ENCODE results near the gene RPS5.

RPS5 gene

DNA sequence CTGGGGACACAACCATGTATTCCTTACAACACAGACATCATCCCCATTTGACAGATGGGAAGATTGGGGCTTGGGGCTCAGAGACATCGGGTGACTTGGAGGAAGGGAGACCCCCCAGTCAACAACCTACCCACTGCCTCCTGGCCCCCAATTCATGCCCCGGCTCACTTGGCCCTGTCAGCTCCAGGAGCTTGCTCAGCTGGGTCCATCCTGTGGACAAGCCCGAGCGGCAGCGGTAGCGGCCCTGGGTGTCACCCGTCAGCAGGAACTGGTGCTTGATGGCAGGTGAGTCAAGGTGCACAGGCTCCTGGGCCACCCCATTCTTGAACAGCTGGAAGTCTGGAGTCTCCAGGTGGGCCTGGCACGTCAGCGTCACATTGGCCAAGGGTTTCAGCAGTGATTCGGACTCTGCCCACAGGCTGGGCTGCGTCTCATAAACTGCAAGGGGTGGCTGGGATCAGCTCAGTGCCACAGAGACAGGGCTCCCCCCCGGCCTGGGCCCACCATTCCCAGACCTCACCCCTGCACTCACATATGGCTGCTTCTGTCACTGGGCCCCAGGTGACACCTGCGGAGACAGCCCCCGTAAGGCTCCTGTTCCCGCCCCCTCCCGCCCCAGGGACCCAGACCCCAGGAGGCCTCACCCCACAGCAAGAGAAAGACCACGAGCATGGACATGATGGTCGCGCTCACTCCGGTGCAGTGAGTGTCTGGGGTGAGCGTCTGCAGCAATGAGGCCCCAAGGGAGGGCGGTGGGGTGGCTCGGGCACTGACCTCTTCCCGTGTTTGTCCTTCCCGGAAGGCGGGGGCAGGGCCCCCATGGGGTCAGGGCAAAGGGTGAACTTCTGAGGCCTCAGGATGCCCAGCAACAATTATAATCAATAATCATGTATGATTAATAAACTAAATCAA is 34.1 kb upstream of the RPS5 start, which contains the start of gene A1BG:
Gene A1BG (minus strand): TSS at position 733 of the 912 bp plus-strand sequence. CDS start 55 bp downstream, at position 678.
- in situ Hi-C loops (cut with HindIII; ENCODE audit: low sequenced_read_pairs) = no loop called here
- DNase-seq (ENCODE audit: low read depth) = no peak
- TF ChIP-seq, protein P1, sequence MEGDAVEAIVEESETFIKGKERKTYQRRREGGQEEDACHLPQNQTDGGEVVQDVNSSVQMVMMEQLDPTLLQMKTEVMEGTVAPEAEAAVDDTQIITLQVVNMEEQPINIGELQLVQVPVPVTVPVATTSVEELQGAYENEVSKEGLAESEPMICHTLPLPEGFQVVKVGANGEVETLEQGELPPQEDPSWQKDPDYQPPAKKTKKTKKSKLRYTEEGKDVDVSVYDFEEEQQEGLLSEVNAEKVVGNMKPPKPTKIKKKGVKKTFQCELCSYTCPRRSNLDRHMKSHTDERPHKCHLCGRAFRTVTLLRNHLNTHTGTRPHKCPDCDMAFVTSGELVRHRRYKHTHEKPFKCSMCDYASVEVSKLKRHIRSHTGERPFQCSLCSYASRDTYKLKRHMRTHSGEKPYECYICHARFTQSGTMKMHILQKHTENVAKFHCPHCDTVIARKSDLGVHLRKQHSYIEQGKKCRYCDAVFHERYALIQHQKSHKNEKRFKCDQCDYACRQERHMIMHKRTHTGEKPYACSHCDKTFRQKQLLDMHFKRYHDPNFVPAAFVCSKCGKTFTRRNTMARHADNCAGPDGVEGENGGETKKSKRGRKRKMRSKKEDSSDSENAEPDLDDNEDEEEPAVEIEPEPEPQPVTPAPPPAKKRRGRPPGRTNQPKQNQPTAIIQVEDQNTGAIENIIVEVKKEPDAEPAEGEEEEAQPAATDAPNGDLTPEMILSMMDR (IDR thresholded peaks at IDR 0.05; ENCODE audit: low read depth, low read length, missing control alignments) = no peak
- no peak within 1 kb of the TSS for H3K4me3 ChIP-seq (ENCODE audit: low read depth, low read length)

DNA sequence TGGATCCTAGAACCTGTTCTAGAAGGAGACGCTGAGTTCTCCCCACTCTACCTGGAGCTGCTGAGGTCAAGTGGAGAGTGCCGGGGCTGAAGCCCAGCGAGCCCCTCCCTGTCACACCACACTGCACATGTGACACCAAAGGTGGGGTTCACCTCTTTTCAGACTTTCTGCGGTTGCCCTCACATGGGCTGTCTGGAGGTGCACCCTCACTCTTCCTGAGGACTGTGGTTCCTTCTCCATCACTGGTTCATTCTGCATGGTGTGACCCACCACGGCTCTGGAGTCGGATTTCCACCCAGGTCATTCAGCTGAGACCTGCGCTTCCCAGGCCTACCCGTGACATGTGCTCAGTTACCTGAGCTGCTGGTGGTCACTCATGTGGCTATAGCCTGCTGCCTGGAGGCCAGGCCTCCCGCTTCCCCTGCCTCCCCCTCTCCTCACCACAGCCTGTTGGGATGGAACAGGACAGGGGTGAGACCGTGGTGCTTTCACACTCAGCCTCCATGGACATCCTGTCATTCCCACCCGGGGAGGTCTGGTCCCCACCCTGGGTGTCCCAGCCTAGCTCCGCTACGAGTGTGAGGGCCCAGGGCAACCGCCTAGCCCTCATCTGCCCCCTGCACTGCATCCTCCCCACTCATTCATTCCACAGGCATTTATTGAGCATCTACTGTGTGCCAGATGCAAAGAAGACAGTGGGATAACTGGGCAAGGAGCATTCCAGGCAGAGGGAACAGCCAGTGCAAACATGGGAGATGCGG is 33.2 kb upstream of the RPS5 start:
- TF ChIP-seq, protein P1 (IDR thresholded peaks at IDR 0.05; ENCODE audit: low read depth, low read length, missing control alignments) = no peak
- no peak for DNase-seq (ENCODE audit: low read depth)
- in situ Hi-C loops (cut with HindIII; ENCODE audit: low sequenced_read_pairs) = no loop called here
- no peak overlapping the region for H3K4me3 ChIP-seq (ENCODE audit: low read depth, low read length)

DNA sequence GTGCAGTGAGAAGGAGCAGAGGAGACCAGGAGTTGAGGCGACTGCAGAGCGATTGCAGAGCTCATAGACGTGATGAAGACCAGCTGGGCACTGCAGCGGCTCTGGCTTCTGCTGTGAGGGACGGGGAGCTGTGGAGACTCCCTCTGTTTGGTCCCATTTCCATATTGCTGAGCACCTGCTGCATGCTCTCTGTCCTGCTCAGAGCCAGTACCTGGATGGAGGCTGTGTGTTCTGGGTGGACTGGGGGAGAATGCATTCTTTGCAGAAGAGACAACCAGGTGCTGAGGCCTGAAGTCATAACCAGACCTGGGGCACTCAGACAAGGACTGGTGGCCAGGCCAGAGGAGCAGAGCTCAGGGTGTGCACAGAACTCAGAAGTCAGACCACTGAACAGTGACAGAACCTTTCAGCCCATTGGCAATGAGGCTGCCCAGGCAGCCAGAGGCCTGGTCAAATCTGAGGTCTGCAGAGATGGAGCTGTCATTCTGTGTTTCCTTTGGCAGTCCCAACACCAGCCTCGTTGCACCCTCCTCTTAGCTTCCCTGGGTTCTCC is 32.5 kb upstream of the RPS5 start:
- no peak for DNase-seq (ENCODE audit: low read depth)
- in situ Hi-C loops (cut with HindIII; ENCODE audit: low sequenced_read_pairs) = no loop called here
- TF ChIP-seq, protein P1 (IDR thresholded peaks at IDR 0.05; ENCODE audit: low read depth, low read length, missing control alignments) = no peak
- no peak overlapping the region for H3K4me3 ChIP-seq (ENCODE audit: low read depth, low read length)

DNA sequence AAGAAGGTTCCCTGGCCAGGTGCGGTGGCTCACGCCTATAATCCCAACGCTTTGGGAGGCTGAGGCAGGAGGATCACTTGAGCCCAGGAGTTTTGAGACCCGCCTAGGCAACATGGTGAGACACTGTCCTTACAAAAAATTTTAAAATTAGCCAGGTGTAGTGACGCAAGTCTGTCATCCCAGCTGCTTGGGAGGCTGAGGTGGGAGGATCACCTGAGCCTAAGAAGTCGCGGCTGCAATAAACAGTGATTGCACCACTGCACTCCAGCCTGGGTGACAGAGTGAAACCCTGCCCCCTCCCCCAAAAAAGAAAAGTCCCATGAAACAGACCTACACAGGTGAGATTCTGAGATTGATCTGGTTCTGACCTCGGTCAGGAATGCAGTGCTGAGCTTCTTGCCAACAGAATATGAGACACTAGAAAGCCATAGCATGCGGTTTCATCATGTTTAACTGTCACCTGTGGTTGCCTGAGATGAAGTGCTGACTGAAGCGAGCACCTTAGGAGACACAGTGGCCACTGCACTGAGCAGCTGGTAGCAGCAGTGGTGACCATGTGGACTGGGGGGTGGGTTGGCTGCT is 31.8 kb upstream of the RPS5 start:
- no peak for DNase-seq (ENCODE audit: low read depth)
- TF ChIP-seq, protein P1 (IDR thresholded peaks at IDR 0.05; ENCODE audit: low read depth, low read length, missing control alignments) = no peak
- H3K4me3 ChIP-seq (ENCODE audit: low read depth, low read length) = no peak overlapping the region
- in situ Hi-C loops (cut with HindIII; ENCODE audit: low sequenced_read_pairs) = no loop called here

DNA sequence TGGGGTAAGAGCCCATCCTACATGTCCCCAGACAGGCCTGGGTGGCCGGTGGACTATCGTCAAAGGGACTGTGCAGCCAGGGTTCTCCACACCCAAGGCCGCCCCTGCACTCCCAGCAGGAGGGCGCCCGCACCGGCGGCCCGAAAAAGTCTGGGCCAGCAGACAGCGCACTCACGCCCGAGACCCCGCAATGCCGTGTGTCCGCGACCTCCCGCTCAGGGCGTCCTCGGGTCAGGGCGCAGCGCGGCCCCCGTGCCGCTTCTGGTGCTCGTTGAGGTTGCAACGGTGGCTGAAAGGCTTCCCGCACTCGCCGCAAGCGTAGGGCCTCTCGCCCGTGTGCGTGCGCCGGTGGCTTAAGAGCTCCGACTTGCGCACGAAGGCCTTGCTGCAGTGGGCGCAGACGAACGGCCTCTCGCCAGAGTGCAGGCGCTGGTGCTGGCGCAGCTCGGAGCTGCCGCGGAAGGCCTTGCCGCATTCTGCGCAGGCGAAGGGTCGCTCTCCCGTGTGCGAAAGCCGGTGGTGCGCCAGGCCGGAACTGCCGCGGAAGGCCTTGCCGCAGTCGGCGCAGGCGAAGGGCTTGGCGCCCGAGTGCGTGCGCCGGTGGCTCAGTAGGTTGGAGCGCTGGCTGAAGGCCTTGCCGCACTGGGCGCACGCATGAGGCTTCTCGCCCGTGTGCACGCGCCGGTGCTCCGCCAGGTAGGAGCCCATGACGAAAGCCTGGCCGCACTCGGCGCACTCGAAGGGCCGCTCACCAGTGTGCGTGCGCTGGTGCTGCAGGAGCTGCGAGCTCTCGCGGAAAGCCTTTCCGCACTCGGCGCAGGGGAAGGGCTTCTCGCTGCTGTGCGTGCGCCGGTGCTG is 30.9 kb upstream of the RPS5 start:
- TF ChIP-seq, protein P1 (IDR thresholded peaks at IDR 0.05; ENCODE audit: low read depth, low read length, missing control alignments) = no peak
- in situ Hi-C loops (cut with HindIII; ENCODE audit: low sequenced_read_pairs) = no loop called here
- no peak overlapping the region for H3K4me3 ChIP-seq (ENCODE audit: low read depth, low read length)
- no peak for DNase-seq (ENCODE audit: low read depth)
